ENCODE results near the gene SNF8.

DNA sequence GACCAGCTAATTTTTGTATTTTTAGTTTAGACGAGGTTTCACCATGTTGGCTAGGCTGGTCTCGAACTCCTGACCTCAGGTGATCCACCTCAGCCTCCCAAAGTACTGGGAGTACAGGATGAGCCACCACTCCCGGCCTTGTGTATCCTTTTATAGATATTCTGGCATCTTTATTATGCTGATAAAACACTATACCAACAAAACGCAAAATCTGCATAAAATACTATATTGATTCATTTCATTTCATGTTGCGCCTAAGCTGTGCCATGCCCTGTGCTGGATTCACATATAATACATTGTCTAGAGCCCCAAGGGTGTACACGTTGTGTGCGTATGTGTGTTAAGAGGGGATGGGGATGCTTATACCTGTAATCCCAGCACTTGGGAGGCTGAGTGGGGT lies 40.2 kb downstream of the SNF8 start:
- TF ChIP-seq, protein P1, sequence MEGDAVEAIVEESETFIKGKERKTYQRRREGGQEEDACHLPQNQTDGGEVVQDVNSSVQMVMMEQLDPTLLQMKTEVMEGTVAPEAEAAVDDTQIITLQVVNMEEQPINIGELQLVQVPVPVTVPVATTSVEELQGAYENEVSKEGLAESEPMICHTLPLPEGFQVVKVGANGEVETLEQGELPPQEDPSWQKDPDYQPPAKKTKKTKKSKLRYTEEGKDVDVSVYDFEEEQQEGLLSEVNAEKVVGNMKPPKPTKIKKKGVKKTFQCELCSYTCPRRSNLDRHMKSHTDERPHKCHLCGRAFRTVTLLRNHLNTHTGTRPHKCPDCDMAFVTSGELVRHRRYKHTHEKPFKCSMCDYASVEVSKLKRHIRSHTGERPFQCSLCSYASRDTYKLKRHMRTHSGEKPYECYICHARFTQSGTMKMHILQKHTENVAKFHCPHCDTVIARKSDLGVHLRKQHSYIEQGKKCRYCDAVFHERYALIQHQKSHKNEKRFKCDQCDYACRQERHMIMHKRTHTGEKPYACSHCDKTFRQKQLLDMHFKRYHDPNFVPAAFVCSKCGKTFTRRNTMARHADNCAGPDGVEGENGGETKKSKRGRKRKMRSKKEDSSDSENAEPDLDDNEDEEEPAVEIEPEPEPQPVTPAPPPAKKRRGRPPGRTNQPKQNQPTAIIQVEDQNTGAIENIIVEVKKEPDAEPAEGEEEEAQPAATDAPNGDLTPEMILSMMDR (IDR thresholded peaks at IDR 0.05) = no peak
- no peak for TF ChIP-seq FOXJ3 (CRISPR knock-in tag; IDR thresholded peaks at IDR 0.05; ENCODE audit: borderline replicate concordance)
- TF ChIP-seq, protein P2, sequence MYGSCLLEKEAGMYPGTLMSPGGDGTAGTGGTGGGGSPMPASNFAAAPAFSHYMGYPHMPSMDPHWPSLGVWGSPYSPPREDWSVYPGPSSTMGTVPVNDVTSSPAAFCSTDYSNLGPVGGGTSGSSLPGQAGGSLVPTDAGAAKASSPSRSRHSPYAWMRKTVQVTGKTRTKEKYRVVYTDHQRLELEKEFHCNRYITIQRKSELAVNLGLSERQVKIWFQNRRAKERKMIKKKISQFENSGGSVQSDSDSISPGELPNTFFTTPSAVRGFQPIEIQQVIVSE (CRISPR knock-in tag; IDR thresholded peaks at IDR 0.05; ENCODE audit: borderline replicate concordance) = no peak
